Fibroblast of skin of back (primary cell): Measurements from ENCODE around the gene NPRL2.
"Not testable (repeated sequence)": the region's sequence is repeated elsewhere in the genome, so short reads cannot be mapped to it uniquely, and the experiment has no call there.

Source experiments
- DNase-seq: peaks from one replicate; pipeline ENCODE4 v3.0.0-alpha.2; 2013

The NPRL2 gene

DNA sequence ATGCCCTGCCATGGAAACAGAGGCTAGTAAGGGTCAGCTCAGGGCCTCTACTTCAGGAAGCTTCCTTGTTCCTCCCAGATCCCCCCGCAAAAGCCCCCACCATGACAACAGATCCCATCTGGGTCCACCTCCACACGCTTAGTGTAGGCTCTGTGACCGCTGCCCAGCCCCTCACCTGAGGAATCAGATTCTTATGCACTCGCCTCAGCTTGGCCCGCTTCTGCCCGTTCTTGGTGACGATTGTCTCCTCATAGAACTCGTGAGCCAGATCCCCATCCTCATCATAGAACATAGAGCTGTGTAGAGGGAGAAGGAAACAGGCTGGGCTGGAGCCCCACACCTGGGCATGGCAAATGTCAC is 24.4 kb downstream of the NPRL2 start:
- DNase-seq = no peak

DNA sequence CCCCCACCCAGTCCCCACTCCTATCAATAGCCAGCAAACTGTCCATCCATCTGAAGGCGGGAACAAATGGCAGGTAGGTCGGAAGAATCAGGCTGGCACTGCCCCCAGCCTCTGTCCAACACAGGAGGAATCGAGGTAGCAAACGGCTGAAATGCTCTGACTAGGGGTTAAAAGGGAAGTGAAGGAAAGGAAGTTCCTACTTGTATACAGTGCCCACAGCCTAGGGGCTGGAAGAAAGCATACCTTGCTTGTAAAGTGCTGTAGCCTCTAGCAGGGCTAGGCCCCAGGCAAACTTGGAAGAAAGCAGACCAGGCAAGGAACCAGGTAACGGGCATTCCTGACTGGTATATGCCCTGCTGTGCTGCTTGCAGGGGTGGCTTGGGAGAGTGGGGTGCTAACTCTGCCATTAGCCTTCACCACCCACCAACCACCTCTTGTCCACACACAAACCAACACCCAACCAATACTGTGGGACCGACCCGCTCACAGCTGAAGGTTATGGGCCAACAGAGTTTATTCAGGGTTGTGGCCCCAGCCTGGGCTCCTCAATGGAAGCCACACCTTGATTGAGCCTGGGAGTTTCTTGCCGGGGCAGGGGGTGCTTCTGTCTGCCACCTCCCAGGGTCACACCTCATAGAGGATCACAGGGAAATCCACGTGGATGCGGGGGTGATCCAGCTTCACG is 24.9 kb downstream of the NPRL2 start:
- no peak for DNase-seq

DNA sequence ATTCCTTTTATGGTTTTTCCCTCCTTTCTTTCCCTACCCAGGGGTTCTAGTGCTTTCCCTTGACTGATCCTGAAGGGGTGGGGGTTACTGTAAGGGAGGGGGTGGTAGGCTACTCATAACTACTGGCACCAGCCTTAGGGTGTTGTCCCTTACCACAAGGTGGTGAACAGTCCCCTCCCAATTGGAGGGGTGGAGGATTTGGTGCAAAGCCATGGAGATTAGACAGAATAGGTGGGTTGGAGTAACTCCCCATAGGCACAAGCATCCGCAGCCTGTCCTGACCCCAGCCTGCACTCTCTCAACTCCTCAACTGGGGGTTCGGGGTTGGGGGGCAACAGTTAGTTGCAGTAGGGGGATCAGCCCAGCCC is 25.5 kb downstream of the NPRL2 start:
- DNase-seq = no peak

DNA sequence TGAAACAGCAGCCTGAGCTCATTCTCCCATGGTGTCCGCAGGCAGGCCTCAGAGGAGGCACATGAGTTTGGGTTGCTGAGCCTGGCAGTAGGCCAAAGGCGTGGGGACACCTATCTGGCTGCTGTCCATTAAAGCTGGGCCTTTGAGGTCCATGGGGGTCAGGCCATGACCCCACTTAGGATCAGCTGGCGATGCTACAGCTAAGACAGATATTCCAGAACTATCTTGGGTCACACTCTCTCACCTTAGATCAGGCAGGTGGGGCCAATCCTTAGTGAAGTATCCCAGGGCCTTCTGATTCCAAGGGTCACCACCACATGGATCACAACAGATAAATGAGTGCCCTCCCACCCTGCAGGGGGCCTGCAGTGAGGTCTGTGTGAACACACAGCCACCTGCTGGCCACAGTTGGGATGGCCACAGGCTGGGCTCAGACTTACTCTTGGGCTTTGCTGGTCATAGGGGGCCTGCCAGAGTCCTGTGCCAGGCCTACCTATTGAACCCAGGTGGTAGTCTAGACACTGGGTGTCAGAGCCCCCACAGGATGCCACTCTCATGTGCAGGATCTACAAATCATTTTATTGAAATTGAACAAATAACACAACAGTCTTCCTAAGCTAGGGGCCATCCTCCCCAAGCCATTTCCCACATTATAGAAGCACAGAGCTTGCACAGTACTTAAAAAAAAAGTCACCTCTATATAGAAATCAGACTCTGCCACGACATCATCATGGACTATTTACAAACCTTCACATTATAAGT is 26.0 kb downstream of the NPRL2 start:
- DNase-seq = peak; percentile 73

DNA sequence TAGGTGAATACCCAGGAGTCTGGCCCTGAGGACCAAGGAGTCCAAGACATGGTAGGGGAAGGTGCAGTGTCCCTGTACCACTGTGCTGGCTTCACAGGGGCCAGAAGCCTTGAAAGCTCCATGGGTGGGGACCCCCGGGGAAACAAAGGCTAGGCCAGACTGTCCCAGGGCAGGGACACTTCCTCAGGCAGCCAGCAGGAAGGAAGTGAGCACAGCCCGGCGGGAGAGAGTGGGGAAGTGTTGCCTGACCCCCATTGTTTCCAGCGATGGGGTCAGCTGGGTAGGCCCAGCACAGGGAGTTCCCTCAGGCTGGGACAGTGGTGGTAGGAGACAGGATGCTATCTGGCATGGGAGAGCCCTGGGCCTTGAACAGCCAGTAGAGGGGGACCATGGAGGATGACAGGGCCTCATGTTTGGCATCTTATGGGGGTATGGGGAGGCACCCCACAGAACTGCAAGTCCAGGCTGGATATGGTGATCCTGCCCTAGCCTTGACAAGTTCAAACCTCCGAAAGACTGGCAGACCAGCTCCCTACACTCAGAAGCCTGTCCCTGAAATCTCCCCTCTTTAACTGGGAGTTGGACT is 26.9 kb downstream of the NPRL2 start:
- DNase-seq = no peak

DNA sequence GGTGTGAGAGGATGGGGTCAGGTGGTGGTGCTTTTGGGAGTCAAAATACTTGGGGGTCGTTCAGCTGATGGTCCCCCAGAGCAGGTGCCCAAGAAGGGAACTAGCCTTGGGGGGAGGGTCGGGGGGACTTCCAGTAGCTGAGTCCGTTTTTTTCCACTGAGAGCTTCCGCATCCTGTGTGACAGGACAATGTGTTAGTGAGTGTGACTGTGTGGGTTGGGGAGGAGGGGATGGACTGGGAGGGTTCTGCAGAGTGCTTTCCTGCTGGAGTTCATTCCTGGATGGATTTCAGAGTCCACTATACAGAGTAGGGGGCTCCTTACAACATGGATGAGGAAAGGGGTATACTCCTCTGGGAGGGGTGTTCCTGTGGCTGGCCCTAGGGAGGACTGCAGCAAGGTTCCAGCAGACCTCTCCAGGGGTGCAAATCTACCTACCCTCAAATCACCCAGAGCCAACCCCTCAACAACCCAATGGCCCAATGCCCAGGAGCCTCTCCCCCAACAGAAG is 27.4 kb downstream of the NPRL2 start:
- DNase-seq = no peak

DNA sequence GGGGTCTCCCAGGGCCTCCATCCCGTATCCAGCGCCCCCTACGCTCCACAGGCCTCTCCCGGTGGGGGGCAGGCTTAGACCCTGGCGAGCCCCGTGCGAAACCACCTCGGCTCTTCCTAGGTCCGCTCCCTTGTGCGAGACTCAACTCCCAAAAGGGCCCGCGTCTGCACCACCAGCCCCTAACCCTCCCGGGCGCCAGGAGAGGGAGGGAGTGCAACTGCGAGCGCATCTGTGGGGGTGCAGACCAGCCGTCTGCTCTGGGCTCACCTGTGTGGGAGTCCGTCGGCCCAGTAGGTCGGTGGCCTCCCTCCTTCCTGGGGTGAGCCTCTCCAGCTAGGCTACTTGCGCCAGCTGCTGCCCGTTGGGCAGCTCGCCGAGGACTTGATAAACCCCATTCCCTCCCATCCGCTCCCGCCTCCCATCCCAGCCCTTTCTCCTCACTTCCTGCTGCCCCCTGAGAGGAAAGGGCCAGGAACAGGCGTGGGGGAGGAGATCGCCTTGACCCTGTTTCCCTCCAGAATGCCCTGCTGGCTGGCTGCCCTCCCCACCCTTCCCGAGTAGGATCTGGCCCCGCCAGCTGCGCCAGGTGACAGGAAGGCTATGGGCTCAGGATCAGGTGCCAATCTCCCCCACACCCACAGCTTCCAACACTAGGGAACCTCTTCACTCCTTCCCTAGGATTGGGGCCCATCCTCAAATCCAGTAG is 28.0 kb downstream of the NPRL2 start, which contains the start of gene HYAL2:
HYAL2 (minus strand) TSS at position 360 of the 706 bp plus-strand sequence. CDS start 2,256 bp downstream, outside the sequence.
- no peak for DNase-seq

DNA sequence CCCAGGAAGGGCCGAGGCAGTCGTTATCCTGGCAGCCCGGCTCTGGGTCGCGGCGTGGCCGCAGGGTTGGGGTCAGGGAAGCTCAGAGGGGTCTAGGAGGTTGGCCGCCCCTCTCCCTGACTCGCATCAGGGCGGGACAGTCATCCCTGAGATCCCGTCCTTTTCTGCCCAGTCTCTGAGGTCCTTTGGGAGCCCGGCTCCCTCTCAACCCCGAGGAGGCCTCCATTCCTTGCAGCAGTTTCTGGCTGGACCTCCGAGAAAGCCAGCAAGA is 28.5 kb downstream of the NPRL2 start:
- DNase-seq = no peak

DNA sequence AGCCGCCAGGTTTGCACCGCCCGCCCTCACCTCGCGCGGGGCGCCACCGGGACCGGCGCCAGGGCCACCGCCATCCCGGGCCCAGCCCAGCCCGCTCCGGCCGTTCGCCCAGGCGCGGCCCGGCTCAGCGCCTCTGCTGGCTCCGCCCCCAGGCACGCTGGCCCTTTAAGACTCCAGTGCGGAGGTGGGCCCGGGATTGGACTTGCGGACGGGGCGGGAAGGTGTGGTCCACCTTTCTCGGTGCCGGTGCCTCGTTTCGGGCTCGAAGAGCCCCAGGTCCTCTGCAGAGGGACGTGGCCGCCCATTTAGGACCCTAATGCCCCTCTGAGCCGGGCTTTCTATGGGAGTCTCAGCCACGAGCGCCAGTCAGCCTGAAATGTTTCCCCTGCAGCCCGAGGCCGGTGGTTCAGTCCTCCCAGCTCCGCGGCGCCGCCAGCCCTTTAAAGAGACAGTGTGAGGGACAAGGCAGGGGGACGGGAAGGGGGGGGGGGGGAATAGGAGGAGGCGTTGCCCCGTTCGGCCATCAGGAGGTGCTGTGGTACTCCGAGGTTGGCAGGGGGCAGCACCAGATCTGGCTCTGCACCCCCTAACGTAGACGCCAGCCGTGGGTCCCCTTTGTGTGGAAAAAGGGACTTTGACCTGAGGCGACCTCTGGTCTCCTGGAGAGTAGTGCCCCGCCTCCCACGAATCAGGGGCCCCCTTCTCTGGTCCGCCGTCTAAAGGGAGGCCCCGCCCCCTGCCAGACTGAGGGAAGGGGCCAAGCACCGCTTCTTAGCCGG is 29.1 kb downstream of the NPRL2 start:
- peak; percentile 90 for DNase-seq

DNA sequence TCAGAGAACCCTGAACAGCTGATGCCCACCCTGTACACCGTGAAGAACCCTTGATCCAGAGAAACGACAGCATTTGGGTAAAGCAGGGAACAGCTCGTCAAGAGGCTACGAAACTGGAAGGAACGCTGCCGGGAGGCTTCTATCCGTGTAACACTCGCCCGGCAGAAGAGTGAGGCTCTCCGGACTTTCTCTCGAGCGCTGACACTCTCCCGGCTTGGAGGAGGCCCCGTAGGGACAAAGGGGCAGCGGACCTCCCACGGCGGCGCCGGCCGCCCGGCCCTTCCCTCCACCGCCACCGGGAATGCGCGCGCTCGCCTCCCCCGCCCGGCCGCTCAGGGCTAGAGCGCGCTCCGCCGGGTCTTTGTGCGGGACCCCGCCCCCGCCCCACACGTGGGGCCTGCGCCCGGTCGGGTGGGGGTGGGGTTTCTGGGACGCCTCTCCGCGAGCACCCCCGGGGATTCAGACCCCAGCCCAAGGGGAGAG is 29.7 kb downstream of the NPRL2 start:
- DNase-seq = peak; percentile 75

DNA sequence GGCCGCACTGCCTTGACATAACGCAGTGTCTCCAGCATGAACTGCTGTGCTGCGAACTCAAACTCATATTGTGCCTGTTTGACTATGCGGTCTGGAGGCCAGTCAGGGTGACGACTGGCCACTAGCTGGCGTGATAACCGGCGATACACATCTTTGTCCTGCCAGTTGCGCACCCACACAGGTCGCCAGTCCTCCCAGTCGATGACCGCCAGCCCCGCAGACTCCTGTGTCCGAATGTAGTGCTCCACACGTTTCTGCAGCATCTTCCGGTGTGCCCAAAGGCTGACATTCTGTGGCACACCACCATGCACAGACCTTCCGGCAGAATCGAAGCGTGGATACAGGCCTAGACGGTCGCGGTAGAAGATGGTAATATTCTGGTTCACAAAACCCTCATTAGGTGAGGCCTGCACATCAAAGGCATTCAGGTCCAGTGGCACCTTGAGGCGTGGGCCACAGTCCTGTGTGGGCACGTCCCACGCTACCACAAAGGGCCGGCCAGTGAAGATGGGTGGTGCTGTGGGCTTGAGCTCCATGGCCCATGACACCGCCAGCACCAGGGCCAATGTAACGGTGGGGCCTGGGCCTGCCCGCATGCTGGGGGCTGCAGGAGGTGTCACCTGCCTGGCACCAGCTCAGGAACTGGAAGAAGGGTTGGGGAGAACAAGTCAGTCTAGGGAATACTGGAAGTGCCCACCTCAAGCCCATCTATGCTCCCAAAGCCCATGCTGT is 30.5 kb downstream of the NPRL2 start:
- DNase-seq = no peak

DNA sequence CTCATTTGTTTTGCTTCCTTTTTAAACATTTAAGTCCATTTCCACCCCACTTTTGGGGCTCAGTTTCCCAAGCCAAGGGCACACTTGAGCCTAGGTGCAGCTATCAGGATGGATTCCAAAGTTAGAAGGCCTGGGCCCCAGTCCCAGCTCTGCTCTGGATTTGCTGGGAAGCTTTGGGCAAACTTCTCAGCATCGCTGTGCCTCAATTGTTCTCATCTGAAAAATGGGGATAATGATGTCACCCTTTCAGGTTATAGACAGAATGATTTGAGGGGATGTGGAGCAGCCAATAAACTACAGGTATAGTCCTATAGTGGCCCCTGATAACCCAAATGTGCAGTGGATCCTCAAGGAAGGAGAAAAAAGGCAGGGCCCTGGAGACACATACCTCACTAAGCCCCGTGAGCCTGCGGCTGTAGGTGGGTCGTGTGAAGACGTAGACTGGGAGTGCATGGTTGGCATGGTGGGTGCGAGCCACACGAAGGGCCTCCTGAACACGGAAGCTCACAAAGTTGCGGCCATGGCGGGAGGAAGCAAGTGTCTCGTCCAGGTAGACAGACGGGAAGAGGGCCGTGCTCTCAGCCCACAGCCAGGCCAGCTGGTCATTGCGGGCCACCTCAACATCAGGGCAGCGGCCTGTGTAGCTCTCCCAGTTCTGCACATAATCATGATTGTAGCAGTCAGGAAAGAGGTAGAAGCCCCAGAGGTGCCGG is 31.2 kb downstream of the NPRL2 start:
- no peak for DNase-seq

DNA sequence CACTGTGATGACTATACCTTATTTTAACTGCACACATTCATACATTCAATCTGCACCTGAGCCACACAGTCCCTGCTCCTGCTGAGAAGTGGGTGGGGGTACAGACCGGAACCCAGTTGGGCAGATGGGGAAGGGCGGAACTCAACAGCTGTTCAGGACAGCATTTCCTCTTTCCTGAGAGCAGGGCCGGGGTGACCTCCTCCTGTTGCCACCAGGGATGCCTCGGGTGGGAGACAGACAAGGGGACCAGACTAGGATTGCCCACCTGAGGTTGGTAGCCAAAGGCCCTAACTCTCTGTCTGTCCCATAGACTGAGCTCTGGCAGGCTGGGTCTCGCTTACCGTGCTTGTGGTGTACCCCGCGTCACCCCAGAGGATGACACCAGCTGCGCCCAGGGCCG is 32.0 kb downstream of the NPRL2 start:
- no peak for DNase-seq

DNA sequence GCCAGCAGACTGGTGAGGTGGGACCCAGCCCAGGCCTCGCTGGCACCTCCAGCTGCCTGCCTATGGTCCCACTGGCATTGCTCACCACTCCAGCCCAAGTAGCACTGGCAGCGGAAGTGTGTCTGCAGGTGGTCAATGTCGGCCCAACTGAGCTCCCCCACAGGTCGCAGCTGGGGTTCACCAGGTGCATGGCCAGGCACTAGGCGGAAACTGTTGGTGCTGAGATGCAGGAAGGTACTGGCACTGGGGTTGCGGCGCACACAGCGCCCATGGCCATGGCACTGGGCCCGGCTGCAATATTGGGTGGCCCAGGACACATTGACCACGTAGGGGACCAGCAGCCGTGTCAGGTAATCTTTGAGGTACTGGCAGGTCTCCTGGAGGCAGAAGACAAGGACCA is 32.4 kb downstream of the NPRL2 start:
- DNase-seq = no peak

DNA sequence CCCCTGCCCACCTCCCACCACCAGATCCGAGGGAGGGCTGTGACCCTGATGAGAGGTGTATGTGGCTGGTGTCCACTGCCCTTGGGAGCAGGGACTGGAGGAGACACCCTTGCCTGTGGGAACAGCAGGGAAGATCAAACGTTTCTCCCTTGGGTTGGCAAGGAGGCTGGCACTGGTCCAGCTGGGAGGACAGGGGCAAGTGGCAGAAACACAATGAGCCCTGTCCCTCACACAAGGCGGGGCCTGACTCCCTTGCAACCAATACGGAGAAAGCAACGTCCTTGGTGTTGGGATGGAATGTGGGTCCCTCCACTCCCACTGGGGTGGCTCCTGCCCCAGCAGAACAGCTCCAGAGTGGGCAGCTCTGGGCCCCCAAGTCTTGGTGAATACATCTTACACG is 33.3 kb downstream of the NPRL2 start:
- DNase-seq = no peak

DNA sequence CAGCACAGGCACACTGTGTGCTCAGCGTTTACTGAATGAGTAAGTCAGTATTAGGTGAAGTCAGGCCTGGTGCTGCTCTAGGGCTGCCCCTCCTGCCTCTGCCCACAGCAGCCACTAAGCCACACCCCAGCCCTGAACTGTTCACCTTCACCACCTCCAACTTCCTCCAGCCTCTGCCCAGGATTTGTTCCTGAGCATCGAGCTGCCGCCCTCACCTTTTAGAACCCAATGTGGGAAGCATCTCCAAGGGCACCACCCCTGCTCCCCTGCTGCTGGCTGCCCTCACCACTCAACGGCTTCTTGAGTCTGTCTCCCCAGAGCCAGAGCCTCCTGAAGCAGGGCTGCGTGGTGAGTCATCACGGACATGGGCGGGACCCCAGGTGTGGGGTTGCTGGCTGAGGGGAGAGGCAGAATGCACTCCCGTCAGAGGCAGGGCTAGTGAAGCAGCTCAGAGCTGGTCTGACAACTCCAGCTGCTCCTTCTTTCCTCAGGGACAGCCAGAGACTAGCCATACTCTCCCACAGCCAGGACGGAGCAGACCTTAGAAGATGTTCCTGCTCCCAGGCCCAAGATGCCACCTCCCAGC is 33.8 kb downstream of the NPRL2 start:
- no peak for DNase-seq

DNA sequence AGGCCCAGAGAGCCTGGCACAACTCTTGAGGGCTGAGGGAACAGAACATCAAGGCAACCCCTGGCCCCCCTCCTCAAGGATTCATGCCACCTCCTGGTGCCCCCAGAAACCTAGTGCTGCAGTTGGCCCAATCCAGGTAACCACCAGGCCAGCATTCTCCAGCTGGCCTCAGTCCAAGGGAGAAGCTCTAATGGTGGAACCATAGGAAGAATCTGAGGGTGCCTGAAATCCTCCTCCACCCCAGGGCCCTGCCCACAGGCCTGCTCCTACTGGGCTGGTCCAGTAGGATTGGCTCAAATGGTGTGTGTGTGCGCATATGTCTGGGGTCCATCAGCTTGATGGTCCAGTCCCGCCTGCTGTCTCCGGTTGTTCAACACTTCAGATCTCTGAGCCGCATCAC is 35.8 kb downstream of the NPRL2 start:
- DNase-seq = no peak

DNA sequence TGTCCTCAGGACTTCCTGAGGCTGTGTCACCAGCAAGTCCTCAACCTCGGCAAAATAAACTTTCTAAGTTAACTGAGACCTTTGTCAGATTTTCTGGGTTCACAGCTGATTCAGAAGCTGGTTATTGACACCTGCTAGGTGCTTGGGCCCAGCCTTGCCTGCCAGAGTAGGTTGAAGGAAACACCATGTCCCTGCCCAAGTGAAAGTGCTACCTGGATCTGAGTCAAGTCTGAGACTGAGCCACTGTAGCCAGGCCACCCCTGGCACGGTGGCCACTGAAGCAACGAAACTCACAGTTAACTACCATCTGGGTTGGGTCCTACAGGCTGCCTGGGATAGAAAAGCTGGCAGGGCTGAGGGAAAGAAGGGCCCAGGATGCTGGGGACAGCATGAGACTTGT is 36.2 kb downstream of the NPRL2 start:
- DNase-seq = no peak

DNA sequence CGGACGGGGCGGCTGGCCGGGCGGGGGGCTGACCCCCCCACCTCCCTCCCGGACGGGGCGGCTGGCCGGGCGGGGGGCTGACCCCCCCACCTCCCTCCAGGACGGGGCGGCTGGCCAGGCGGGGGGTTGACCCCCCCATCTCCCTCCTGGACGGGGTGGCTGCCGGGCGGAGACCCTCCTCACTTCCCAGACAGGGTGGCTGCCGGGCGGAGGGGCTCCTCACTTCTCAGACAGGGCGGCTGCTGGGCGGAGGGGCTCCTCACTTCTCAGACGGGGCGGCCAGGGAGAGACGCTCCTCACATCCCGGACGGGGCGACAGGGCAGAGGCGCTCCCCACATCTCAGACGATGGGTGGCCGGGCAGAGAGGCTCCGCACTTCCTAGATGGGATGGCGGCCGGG is 38.5 kb downstream of the NPRL2 start:
- not testable (repeated sequence) for DNase-seq

DNA sequence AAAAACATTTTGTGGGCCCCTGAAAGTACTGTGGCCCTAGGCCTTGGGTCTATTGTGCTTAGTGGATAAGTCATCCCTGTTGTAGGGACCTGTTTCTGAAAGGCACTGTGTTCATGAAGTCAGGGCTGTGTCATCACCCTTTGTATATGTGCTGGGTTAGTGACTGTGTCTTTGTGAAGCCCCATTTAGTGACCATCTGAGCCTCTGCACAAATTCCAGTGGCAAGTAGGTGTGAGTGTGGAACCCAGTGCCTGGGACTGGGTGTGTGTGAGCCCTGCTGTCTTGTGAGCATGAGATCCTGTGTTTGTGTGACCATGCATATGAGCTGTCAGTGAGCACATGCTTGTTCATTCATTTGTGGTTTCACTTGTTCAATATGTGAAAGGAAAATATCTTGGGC is 46.0 kb downstream of the NPRL2 start:
- DNase-seq = no peak
